ENCODE measurements around the gene FBXW11. TPM values are rescaled to one million over a fixed set of nuclear protein-coding genes. Genes with fewer than 3 reads are reported as not detected.

The FBXW11 gene
- total and polyA plus RNA-seq, 2 donors (not counting 1 experiment from before 2014, with no cell fraction given): 19.7 to 62.4 TPM

- peaks cover 68 to 77% of the 10 kb centered on the region in 2 donors for H3K4me1 ChIP-seq (ENCODE audit: control insufficient read depth in 2 of 2, insufficient read depth in 2 of 2, low read length in 2 of 2)
- H3K9me3 ChIP-seq (ENCODE audit: control extremely low read depth in 1 of 3, control insufficient read depth in 2 of 3, insufficient read depth in 1 of 3, low read length in 2 of 3): peaks cover 2 to 20% (median 4%) of the 10 kb centered on the region in 3 donors
- peak overlapping the region in 1 of 2 donors; percentile 65 for H3K27ac ChIP-seq (ENCODE audit: low read length in 2 of 2)
- CTCF ChIA-PET: interaction anchor here (1.4 kb wide), 1 partner anchor 312 kb away, joined by 3 read pairs; no protein-coding TSS in a partner anchor
- Mint-ChIP-seq H3K27me3 (no peaks in the 10 kb centered on the region), H3K27ac (no peak overlapping the region), H3K9me3 (ENCODE audit: insufficient read depth) (peaks cover 3% of the 10 kb centered on the region), H3K4me3 (peak overlapping the region; percentile 2), H3K4me1 (peaks cover 69% of the 10 kb centered on the region)
- no peak for DNase-seq
- H3K4me2 ChIP-seq (replicated peaks; ENCODE audit: low read depth, low read length, poor library complexity, severe bottlenecking): peak overlapping the region; percentile 13
- POLR2A ChIA-PET: no interaction called here
- WGBS (ENCODE audit: insufficient coverage): no CpG with 5 or more reads among the region's 2 CpGs
- TF ChIP-seq CTCF (IDR thresholded peaks at IDR 0.05) (no peak), EZH2 (IDR thresholded peaks at IDR 0.05; ENCODE audit: borderline replicate concordance, insufficient read depth, low read depth, low read length, poor library complexity, severe bottlenecking) (no peak)
- no peak for ATAC-seq (ENCODE audit: low read depth)
- no peaks in the 10 kb centered on the region for H3K36me3 ChIP-seq (replicated peaks in 1 of 2; ENCODE audit: control extremely low read depth in 1 of 2, control insufficient read depth in 1 of 2, extremely low read depth in 1 of 2, insufficient read depth in 2 of 2, low read length in 1 of 2)
- H3K9ac ChIP-seq (ENCODE audit: low read length): no peak overlapping the region
- no peak overlapping the region for H2AFZ ChIP-seq (ENCODE audit: insufficient read depth, low read depth, low read length, poor library complexity, severe bottlenecking)
- peaks cover 91% of the 10 kb centered on the region for H3K79me2 ChIP-seq (ENCODE audit: control insufficient read depth, insufficient read depth, low read length)
- H3K4me3 ChIP-seq (ENCODE audit: control extremely low read depth in 1 of 5, extremely low read depth in 1 of 5, insufficient read depth in 1 of 5, low read depth in 2 of 5, low read length in 4 of 5): no peak overlapping the region
- H3K27me3 ChIP-seq (replicated peaks in 1 of 4; ENCODE audit: control extremely low read depth in 1 of 4, control insufficient read depth in 3 of 4, insufficient read depth in 4 of 4, low read length in 3 of 4): no peaks in the 10 kb centered on the region
- H4K20me1 ChIP-seq (ENCODE audit: control insufficient read depth, insufficient read depth, low read length, poor library complexity, severe bottlenecking): peaks cover 9% of the 10 kb centered on the region
- intact Hi-C loops (cut with micrococcal nuclease): no loop called here
Measured at GRCh38 chr5:171981847-171982246, 24.6 kb downstream of the FBXW11 start.

- no CpG with 5 or more reads among the region's 3 CpGs for WGBS (ENCODE audit: insufficient coverage)
- peak overlapping the region; percentile 41 for H3K27ac Mint-ChIP-seq
- peaks cover 73% of the 10 kb centered on the region for H3K4me1 Mint-ChIP-seq
- no peaks in the 10 kb centered on the region for H3K27me3 Mint-ChIP-seq
- TF ChIP-seq EZH2 (IDR thresholded peaks at IDR 0.05; ENCODE audit: borderline replicate concordance, insufficient read depth, low read depth, low read length, poor library complexity, severe bottlenecking) (no peak), CTCF (IDR thresholded peaks at IDR 0.05) (no peak)
- ChIA-PET POLR2A (no interaction called here), CTCF (no interaction called here)
- H2AFZ ChIP-seq (ENCODE audit: insufficient read depth, low read depth, low read length, poor library complexity, severe bottlenecking): no peak overlapping the region
- H3K4me1 ChIP-seq (ENCODE audit: control insufficient read depth in 2 of 2, insufficient read depth in 2 of 2, low read length in 2 of 2): peaks cover 77 to 86% of the 10 kb centered on the region in 2 donors
- H3K4me3 ChIP-seq (ENCODE audit: control extremely low read depth in 1 of 5, extremely low read depth in 1 of 5, insufficient read depth in 1 of 5, low read depth in 2 of 5, low read length in 4 of 5): no peak overlapping the region
- no peak overlapping the region for H3K4me3 Mint-ChIP-seq
- no peaks in the 10 kb centered on the region for H3K27me3 ChIP-seq (replicated peaks in 1 of 4; ENCODE audit: control extremely low read depth in 1 of 4, control insufficient read depth in 3 of 4, insufficient read depth in 4 of 4, low read length in 3 of 4)
- peak overlapping the region; percentile 12 to 65 for H3K27ac ChIP-seq (ENCODE audit: low read length in 2 of 2)
- H4K20me1 ChIP-seq (ENCODE audit: control insufficient read depth, insufficient read depth, low read length, poor library complexity, severe bottlenecking): peaks cover 5% of the 10 kb centered on the region
- intact Hi-C loops (cut with micrococcal nuclease): no loop called here
- ATAC-seq (ENCODE audit: low read depth) (no peak), DNase-seq (no peak)
- no peak overlapping the region for H3K9ac ChIP-seq (ENCODE audit: low read length)
- H3K79me2 ChIP-seq (ENCODE audit: control insufficient read depth, insufficient read depth, low read length): peaks cover 91% of the 10 kb centered on the region
- H3K9me3 Mint-ChIP-seq (ENCODE audit: insufficient read depth): peaks cover 3% of the 10 kb centered on the region
- peaks cover 2 to 20% (median 8%) of the 10 kb centered on the region in 3 donors for H3K9me3 ChIP-seq (ENCODE audit: control extremely low read depth in 1 of 3, control insufficient read depth in 2 of 3, insufficient read depth in 1 of 3, low read length in 2 of 3)
- no peaks in the 10 kb centered on the region for H3K36me3 ChIP-seq (replicated peaks in 1 of 2; ENCODE audit: control extremely low read depth in 1 of 2, control insufficient read depth in 1 of 2, extremely low read depth in 1 of 2, insufficient read depth in 2 of 2, low read length in 1 of 2)
- H3K4me2 ChIP-seq (replicated peaks; ENCODE audit: low read depth, low read length, poor library complexity, severe bottlenecking): no peak overlapping the region
Measured at GRCh38 chr5:171980792-171981191, 25.6 kb downstream of the FBXW11 start.
